ENCODE measurements around the gene HS3ST3A1.
"Not testable (repeated sequence)": the region's sequence is repeated elsewhere in the genome, so short reads cannot be mapped to it uniquely, and the experiment has no call there.

The HS3ST3A1 gene

DNA sequence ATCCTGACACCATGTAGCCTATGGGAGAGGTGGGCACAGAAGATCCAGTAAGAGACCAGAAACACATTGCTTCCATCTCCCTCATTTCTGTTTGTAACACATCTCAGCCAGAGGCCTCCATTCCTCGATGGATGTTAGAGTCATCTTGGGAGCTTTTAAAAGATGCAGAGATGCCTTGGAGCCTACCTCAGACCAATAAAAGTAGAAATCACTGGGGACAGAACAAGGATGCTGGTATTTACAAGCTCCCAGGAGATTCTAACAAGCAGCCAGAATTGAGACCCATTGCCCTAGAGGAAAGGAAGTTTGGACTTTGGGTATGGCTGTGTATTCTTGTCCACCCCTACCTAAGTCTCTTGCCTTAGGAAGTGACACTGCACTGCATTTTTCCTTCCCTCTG is 40.8 kb downstream of the HS3ST3A1 start:
- Histone ChIP-seq H3K4me1 (ENCODE audit: control insufficient read depth, insufficient read depth, low read length) (peaks cover 5% of the 10 kb centered on the region), H3K4me3 (ENCODE audit: insufficient read depth, low read depth, low read length) (no peak overlapping the region), H3K27me3 (ENCODE audit: control insufficient read depth, insufficient read depth, low read length, poor library complexity, severe bottlenecking) (no peaks in the 10 kb centered on the region), H3K27ac (ENCODE audit: insufficient read depth, low read depth, low read length, poor library complexity, severe bottlenecking) (no peak overlapping the region), H3K9me3 (ENCODE audit: control insufficient read depth, low read length) (no peaks in the 10 kb centered on the region), H3K36me3 (ENCODE audit: control insufficient read depth, insufficient read depth, low read length) (no peaks in the 10 kb centered on the region)
- whole genome bisulfite sequencing, 2 experiments: 97 to 100% methylated on average over 1 of the region's 1 CpG

DNA sequence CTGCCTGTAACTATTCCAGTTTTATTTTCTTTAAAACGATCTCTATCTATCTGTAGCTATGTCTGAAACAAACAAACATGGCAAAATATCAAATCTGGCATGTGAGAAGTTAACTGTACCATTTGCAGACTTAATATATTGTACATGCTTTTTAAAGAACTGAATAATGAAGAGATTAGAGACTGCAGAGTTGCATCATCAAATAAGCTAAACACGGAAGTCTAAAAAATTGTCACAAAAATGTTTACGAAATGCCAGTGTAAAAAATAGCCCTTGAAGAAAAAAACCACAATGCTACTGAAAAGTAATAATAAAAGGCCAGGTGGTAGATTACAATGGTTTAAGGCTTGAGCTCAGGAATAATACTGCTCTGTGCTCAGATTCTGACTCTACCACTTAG is 43.1 kb downstream of the HS3ST3A1 start:
- Histone ChIP-seq H3K4me3 (ENCODE audit: insufficient read depth, low read depth, low read length) (no peak overlapping the region), H3K9me3 (ENCODE audit: control insufficient read depth, low read length) (no peaks in the 10 kb centered on the region), H3K4me1 (ENCODE audit: control insufficient read depth, insufficient read depth, low read length) (peaks cover 5% of the 10 kb centered on the region), H3K27me3 (ENCODE audit: control insufficient read depth, insufficient read depth, low read length, poor library complexity, severe bottlenecking) (no peaks in the 10 kb centered on the region), H3K36me3 (ENCODE audit: control insufficient read depth, insufficient read depth, low read length) (no peaks in the 10 kb centered on the region), H3K27ac (ENCODE audit: insufficient read depth, low read depth, low read length, poor library complexity, severe bottlenecking) (no peak overlapping the region)
- WGBS, 2 experiments: 97 to 100% methylated on average over 3 of the region's 3 CpGs

DNA sequence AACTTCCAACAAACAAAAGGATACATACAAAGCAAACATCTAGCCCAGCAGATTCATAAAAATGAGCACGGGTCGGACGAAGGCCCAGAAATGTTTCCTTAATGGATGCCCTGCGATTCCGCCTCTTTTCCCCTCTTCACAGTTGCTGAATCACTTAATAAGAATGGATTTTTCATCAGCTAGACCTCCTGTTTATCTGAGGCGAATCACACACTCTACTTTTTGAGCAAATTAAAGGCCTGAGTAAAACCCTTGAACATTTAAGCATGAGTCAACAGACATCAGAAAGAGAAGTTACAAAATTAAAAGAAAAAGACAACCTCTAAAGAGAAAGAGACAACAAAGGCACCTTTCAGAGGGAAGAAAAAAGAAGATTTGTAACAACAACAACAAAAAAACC is 44.7 kb downstream of the HS3ST3A1 start:
- Histone ChIP-seq H3K9me3 (ENCODE audit: control insufficient read depth, low read length) (no peaks in the 10 kb centered on the region), H3K27ac (ENCODE audit: insufficient read depth, low read depth, low read length, poor library complexity, severe bottlenecking) (no peak overlapping the region), H3K4me3 (ENCODE audit: insufficient read depth, low read depth, low read length) (no peak overlapping the region), H3K36me3 (ENCODE audit: control insufficient read depth, insufficient read depth, low read length) (no peaks in the 10 kb centered on the region), H3K27me3 (ENCODE audit: control insufficient read depth, insufficient read depth, low read length, poor library complexity, severe bottlenecking) (no peaks in the 10 kb centered on the region), H3K4me1 (ENCODE audit: control insufficient read depth, insufficient read depth, low read length) (no peaks in the 10 kb centered on the region)
- 93 to 98% methylated on average over 6 of the region's 6 CpGs for WGBS, 2 experiments

DNA sequence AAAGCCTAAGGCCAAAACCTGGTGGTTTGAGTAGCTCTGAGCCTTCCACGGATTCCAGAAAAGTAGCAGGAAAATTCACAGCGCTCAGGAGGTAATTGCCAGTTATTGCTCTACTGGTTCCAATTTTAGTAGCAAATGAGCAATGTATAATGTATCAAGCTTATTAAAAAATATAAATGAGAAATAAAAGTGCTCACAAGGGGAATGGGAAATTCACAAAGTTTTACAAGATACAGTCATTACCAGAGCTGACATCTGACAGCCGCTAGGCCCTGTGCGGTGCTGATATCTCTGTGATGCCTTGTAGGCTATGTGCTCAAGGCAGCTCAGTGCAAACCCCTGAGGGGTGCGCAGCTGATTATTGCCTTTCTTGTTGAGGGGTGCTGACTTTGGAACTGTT is 47.5 kb downstream of the HS3ST3A1 start:
- H3K27me3 ChIP-seq (ENCODE audit: control insufficient read depth, insufficient read depth, low read length, poor library complexity, severe bottlenecking): no peaks in the 10 kb centered on the region
- WGBS, 2 experiments: 96 to 97% methylated on average over 5 of the region's 5 CpGs
- no peak overlapping the region for H3K4me3 ChIP-seq (ENCODE audit: insufficient read depth, low read depth, low read length)
- H3K27ac ChIP-seq (ENCODE audit: insufficient read depth, low read depth, low read length, poor library complexity, severe bottlenecking): no peak overlapping the region
- H3K4me1 ChIP-seq (ENCODE audit: control insufficient read depth, insufficient read depth, low read length): no peaks in the 10 kb centered on the region
- H3K9me3 ChIP-seq (ENCODE audit: control insufficient read depth, low read length): no peaks in the 10 kb centered on the region
- no peaks in the 10 kb centered on the region for H3K36me3 ChIP-seq (ENCODE audit: control insufficient read depth, insufficient read depth, low read length)

DNA sequence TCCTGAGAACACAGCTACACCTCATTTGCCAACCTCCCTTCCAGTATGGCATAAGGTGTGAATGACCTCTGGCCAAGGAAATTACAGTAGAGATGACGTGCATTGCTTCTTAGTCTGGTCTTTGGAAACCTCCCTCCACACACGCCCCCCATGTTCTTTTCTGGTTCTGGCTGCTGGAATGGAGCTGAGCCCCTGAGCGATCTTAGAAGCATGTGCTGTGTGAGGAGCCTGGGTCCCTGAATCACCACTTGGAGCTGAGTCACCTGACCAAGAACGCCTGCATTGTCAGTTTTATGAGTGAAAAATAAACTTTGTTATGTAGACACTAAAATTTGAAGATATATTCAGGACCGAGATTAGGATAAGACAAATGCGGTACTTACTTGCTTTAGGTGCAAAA is 51.4 kb downstream of the HS3ST3A1 start:
- WGBS, 2 experiments: 90 to 96% methylated on average over 6 of the region's 6 CpGs
- no peak overlapping the region for H3K27ac ChIP-seq (ENCODE audit: insufficient read depth, low read depth, low read length, poor library complexity, severe bottlenecking)
- H3K4me1 ChIP-seq (ENCODE audit: control insufficient read depth, insufficient read depth, low read length): no peaks in the 10 kb centered on the region
- H3K27me3 ChIP-seq (ENCODE audit: control insufficient read depth, insufficient read depth, low read length, poor library complexity, severe bottlenecking): no peaks in the 10 kb centered on the region
- no peaks in the 10 kb centered on the region for H3K36me3 ChIP-seq (ENCODE audit: control insufficient read depth, insufficient read depth, low read length)
- no peak overlapping the region for H3K4me3 ChIP-seq (ENCODE audit: insufficient read depth, low read depth, low read length)
- no peaks in the 10 kb centered on the region for H3K9me3 ChIP-seq (ENCODE audit: control insufficient read depth, low read length)

DNA sequence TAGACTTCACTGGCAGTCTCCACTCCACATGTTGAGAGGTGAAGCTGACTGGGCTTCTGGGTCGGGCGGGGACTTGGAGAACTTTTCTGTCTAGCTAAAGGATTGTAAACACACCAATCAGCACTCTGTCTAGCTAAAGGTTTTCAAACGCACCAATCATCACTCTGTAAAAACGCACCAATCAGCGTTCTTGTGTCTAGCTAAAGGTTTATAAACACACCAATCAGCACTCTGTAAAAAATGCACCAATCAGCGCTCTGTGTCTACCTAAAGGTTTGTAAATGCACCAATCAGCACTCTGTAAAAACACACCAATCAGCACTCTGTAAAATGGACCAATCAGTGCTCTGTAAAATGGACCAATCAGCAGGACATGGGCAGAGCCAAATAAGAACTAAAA is 53.2 kb downstream of the HS3ST3A1 start:
- H3K36me3 ChIP-seq (ENCODE audit: control insufficient read depth, insufficient read depth, low read length); H3K4me3 ChIP-seq (ENCODE audit: insufficient read depth, low read depth, low read length); H3K27me3 ChIP-seq (ENCODE audit: control insufficient read depth, insufficient read depth, low read length, poor library complexity, severe bottlenecking); H3K27ac ChIP-seq (ENCODE audit: insufficient read depth, low read depth, low read length, poor library complexity, severe bottlenecking); H3K9me3 ChIP-seq (ENCODE audit: control insufficient read depth, low read length); H3K4me1 ChIP-seq (ENCODE audit: control insufficient read depth, insufficient read depth, low read length): not testable (repeated sequence)
- WGBS, 2 experiments: 74 to 81% methylated on average over 6 of the region's 6 CpGs

DNA sequence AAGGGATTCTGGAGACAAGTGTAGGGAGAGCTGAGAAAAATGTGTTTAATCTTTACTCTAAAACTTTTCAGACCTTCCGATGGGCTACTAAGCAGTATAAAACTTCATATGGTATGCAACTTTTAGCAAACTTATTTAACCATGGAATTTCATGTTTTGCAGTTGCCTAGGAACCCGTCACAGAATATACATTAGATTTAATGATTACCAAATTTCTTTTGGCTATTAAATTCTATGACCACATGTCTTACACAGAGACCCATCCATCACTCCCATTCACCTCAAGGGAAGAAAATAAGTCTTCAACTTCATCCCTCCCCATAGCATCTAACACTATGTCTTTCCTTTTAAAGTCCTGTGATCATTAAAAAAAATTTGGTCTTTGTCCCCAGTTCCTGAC is 54.9 kb downstream of the HS3ST3A1 start:
- 90 to 95% methylated on average over 2 of the region's 2 CpGs for WGBS, 2 experiments
- Histone ChIP-seq H3K4me3 (ENCODE audit: insufficient read depth, low read depth, low read length) (no peak overlapping the region), H3K36me3 (ENCODE audit: control insufficient read depth, insufficient read depth, low read length) (no peaks in the 10 kb centered on the region), H3K27me3 (ENCODE audit: control insufficient read depth, insufficient read depth, low read length, poor library complexity, severe bottlenecking) (no peaks in the 10 kb centered on the region), H3K9me3 (ENCODE audit: control insufficient read depth, low read length) (no peaks in the 10 kb centered on the region), H3K27ac (ENCODE audit: insufficient read depth, low read depth, low read length, poor library complexity, severe bottlenecking) (no peak overlapping the region), H3K4me1 (ENCODE audit: control insufficient read depth, insufficient read depth, low read length) (no peaks in the 10 kb centered on the region)

DNA sequence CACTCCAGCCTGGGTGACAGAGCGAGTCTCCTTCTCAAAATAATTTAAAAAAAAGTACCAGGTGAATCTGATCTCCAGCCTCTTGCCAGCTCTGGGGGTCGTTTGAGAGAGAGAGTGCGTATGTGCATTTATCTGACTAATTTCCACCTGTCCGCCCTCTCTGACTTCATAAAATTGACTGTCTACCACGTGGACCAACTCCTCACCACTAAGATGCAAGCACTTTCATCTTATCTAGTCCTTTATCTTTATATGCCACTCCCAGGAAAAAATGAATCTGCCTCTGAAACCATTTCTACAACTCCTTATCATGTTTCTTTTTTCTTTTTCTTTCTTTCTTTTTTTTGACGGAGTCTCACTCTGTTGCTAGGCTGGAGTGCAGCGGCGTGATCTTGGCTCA is 55.8 kb downstream of the HS3ST3A1 start:
- H3K4me3 ChIP-seq (ENCODE audit: insufficient read depth, low read depth, low read length): no peak overlapping the region
- no peaks in the 10 kb centered on the region for H3K36me3 ChIP-seq (ENCODE audit: control insufficient read depth, insufficient read depth, low read length)
- whole genome bisulfite sequencing, 2 experiments: 59 to 61% methylated on average over 8 of the region's 8 CpGs
- H3K27me3 ChIP-seq (ENCODE audit: control insufficient read depth, insufficient read depth, low read length, poor library complexity, severe bottlenecking): no peaks in the 10 kb centered on the region
- H3K9me3 ChIP-seq (ENCODE audit: control insufficient read depth, low read length): no peaks in the 10 kb centered on the region
- no peak overlapping the region for H3K27ac ChIP-seq (ENCODE audit: insufficient read depth, low read depth, low read length, poor library complexity, severe bottlenecking)
- no peaks in the 10 kb centered on the region for H3K4me1 ChIP-seq (ENCODE audit: control insufficient read depth, insufficient read depth, low read length)

DNA sequence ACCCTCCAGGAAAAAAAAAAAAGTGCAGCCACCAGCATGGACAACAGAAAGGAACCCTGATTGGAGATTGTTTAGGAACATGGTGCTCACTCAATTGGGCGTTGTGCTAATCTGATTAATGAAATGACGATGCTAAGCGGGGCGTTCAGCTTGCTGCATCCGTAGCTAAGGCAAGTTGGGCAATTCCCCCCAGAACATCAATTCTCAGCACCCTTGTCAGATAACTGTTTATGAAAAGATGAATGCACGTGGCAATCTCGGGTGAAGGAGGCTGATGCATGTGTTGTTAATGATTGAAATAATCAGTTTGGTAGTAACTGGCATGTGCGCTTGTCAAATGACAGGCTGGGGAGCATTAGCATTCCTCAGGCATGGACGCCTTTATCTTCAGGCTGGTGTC is 57.0 kb downstream of the HS3ST3A1 start:
- no peaks in the 10 kb centered on the region for H3K27me3 ChIP-seq (ENCODE audit: control insufficient read depth, insufficient read depth, low read length, poor library complexity, severe bottlenecking)
- H3K9me3 ChIP-seq (ENCODE audit: control insufficient read depth, low read length): no peaks in the 10 kb centered on the region
- H3K4me3 ChIP-seq (ENCODE audit: insufficient read depth, low read depth, low read length): no peak overlapping the region
- no peak overlapping the region for H3K27ac ChIP-seq (ENCODE audit: insufficient read depth, low read depth, low read length, poor library complexity, severe bottlenecking)
- 90 to 93% methylated on average over 9 of the region's 9 CpGs for WGBS, 2 experiments
- H3K36me3 ChIP-seq (ENCODE audit: control insufficient read depth, insufficient read depth, low read length): no peaks in the 10 kb centered on the region
- no peaks in the 10 kb centered on the region for H3K4me1 ChIP-seq (ENCODE audit: control insufficient read depth, insufficient read depth, low read length)

DNA sequence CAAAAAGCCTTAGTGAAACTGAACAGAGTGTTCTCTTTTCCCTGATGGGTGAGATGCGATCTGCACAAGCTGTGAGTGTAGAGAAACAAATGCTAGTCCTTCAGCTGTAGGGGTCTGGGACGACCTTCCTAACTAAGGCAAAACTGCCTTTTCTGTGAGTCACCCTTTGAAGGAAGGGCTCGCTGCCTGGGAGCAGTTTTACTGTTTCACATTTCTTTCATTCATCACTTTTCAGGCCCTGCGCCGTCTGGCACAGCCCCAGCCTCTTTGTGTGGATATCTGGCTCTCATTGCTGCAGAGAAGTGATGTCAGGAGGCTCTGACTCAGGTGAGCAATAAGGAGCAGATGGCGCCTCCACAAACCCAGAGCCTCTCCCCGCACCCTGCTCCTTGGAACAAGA is 57.4 kb downstream of the HS3ST3A1 start:
- 82 to 84% methylated on average over 7 of the region's 7 CpGs for WGBS, 2 experiments
- Histone ChIP-seq H3K9me3 (ENCODE audit: control insufficient read depth, low read length) (no peaks in the 10 kb centered on the region), H3K4me3 (ENCODE audit: insufficient read depth, low read depth, low read length) (no peak overlapping the region), H3K27ac (ENCODE audit: insufficient read depth, low read depth, low read length, poor library complexity, severe bottlenecking) (no peak overlapping the region), H3K4me1 (ENCODE audit: control insufficient read depth, insufficient read depth, low read length) (no peaks in the 10 kb centered on the region), H3K27me3 (ENCODE audit: control insufficient read depth, insufficient read depth, low read length, poor library complexity, severe bottlenecking) (no peaks in the 10 kb centered on the region), H3K36me3 (ENCODE audit: control insufficient read depth, insufficient read depth, low read length) (no peaks in the 10 kb centered on the region)

DNA sequence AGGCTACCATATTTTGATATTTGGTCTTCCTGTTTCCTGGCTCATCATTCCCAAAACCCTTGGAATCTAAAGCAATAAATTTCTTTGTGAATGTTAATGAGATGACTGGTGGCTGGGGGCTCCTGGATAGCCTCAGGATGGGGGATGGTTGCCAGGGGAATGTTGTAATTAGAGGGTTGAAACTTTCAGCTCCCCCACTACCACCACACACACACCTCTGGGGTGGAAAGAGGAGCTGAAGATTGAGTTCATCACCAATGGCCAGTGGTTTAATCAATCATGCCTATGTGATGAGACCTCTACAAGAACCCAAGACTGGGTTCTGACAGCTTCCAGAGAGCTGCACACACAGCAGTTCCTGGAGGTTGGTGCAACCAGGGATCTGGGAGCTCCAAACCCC is 59.1 kb downstream of the HS3ST3A1 start:
- Histone ChIP-seq H3K36me3 (ENCODE audit: control insufficient read depth, insufficient read depth, low read length) (no peaks in the 10 kb centered on the region), H3K27ac (ENCODE audit: insufficient read depth, low read depth, low read length, poor library complexity, severe bottlenecking) (no peak overlapping the region), H3K4me3 (ENCODE audit: insufficient read depth, low read depth, low read length) (no peak overlapping the region), H3K4me1 (ENCODE audit: control insufficient read depth, insufficient read depth, low read length) (no peaks in the 10 kb centered on the region), H3K9me3 (ENCODE audit: control insufficient read depth, low read length) (no peaks in the 10 kb centered on the region), H3K27me3 (ENCODE audit: control insufficient read depth, insufficient read depth, low read length, poor library complexity, severe bottlenecking) (no peaks in the 10 kb centered on the region)

All from ectodermal cell (in vitro differentiated cells).